ENCODE results near the gene MAP3K12.

MAP3K12 gene

DNA sequence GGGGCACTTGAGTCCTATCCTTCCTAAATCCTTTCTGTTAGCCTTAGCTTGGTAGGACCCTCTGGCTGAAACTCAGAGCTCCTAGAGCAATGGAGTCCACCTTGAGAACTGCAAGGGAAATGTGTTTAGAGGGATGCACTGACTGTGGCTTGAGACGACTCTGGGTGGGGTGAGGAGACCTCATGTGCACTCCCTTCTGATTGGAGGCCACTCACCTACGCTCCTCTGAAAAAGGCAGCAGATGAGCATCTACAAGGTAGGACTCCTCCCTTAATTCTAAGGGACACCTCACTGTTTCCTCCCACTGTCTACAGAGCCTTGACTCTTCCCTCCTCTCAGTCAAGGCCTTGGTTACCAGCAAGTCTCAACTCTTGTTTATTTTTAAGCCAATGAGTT, 1.0 kb downstream of the MAP3K12 start:
- Histone ChIP-seq H3K27ac (peak overlapping the region in 8 of 11 experiments; percentile 0 to 98 (median 86); a peak in 9 of 22 replicates), H4K20me1 (peaks cover 0 to 11% (median 0%) of the 10 kb centered on the region in 11 experiments; a peak in 3 of 22 replicates), H3K9me3 (replicated peaks in 1 of 11) (no peaks in the 10 kb centered on the region), H3K4me1 (peaks cover 74 to 84% (median 81%) of the 10 kb centered on the region in 10 experiments), H3K4me2 (peak overlapping the region; percentile 77 to 98 (median 90)), H3K4me3 (peak overlapping the region; percentile 58 to 79 (median 67); a peak in 18 of 20 replicates), H3K27me3 (no peaks in the 10 kb centered on the region), H3K36me3 (peaks cover 0 to 11% (median 4%) of the 10 kb centered on the region in 11 experiments; a peak in 9 of 22 replicates), H3K9ac (peak overlapping the region in 9 of 11 experiments; percentile 45 to 97 (median 95); a peak in 17 of 22 replicates)
- TF ChIP-seq Cebpa-rat (IDR thresholded peaks at IDR 0.05): no peak

DNA sequence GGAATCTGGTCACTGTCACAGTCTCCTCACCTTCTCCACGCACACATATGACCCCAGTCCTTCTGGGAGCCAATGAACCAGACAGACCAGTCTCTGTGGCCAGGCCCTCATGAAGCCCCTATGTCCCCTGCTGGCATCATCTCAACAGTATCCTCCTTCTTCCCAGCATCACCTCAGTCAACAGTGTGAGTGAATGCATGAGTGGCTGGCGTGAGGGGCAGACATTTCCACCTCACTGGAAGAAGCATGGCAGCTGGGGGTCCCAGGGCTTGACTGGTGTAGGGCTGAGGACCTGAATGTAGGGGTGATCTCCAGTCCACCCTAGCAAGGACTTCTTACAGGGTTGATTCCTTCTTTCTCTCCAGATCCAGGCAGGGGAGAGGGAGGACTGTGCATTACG, 1.8 kb downstream of the MAP3K12 start:
- no peak for TF ChIP-seq Cebpa-rat (IDR thresholded peaks at IDR 0.05)
- no peak overlapping the region for H3K9ac ChIP-seq
- no peak overlapping the region for H3K4me3 ChIP-seq
- H3K9me3 ChIP-seq (replicated peaks in 1 of 11): no peaks in the 10 kb centered on the region
- peaks cover 0 to 5% (median 0%) of the 10 kb centered on the region in 11 experiments; a peak in 2 of 22 replicates for H4K20me1 ChIP-seq
- peaks cover 69 to 81% (median 77%) of the 10 kb centered on the region in 10 experiments for H3K4me1 ChIP-seq
- H3K4me2 ChIP-seq: peak overlapping the region; percentile 77 to 98 (median 90); a peak in 16 of 22 replicates
- H3K27me3 ChIP-seq: no peaks in the 10 kb centered on the region
- no peak overlapping the region for H3K27ac ChIP-seq
- H3K36me3 ChIP-seq: 0 out of 22 replicates have a peak, but pooled peaks cover 0 to 5% (median 0%) of the 10 kb centered on the region in 11 experiments

DNA sequence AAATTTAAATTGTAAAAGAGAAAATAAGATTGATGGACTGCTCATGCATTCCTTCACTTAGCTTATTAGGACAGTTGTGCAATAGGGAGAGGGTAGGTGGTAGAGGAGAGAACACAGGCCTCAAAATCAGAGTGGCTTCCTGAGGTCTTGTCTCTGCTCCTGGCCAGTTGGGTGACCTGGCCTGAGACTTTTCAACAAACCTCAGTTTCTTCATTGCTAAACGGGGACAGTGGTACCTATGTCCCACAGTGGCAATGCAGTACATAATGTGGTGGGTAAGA, 2.6 kb downstream of the MAP3K12 start:
- H3K4me1 ChIP-seq: peaks cover 69 to 81% (median 77%) of the 10 kb centered on the region in 10 experiments
- TF ChIP-seq Cebpa-rat (IDR thresholded peaks at IDR 0.05): 0 out of 22 replicates have a peak, but pooled peaks of 1 of the 11 experiments have one; percentile 6
- 0 out of 22 replicates have a peak, but pooled peaks cover 0 to 5% (median 0%) of the 10 kb centered on the region in 11 experiments for H3K36me3 ChIP-seq
- H3K9me3 ChIP-seq (replicated peaks in 1 of 11): no peaks in the 10 kb centered on the region
- no peak overlapping the region; a peak in 1 of 22 replicates for H3K27ac ChIP-seq
- no peak overlapping the region for H3K9ac ChIP-seq
- no peak overlapping the region for H3K4me3 ChIP-seq
- H3K27me3 ChIP-seq: no peaks in the 10 kb centered on the region
- H3K4me2 ChIP-seq: peak overlapping the region in 8 of 11 experiments; percentile 18 to 98 (median 88); a peak in 12 of 22 replicates
- H4K20me1 ChIP-seq: peaks cover 0 to under 1% (median 0%) of the 10 kb centered on the region in 11 experiments; a peak in 2 of 22 replicates

DNA sequence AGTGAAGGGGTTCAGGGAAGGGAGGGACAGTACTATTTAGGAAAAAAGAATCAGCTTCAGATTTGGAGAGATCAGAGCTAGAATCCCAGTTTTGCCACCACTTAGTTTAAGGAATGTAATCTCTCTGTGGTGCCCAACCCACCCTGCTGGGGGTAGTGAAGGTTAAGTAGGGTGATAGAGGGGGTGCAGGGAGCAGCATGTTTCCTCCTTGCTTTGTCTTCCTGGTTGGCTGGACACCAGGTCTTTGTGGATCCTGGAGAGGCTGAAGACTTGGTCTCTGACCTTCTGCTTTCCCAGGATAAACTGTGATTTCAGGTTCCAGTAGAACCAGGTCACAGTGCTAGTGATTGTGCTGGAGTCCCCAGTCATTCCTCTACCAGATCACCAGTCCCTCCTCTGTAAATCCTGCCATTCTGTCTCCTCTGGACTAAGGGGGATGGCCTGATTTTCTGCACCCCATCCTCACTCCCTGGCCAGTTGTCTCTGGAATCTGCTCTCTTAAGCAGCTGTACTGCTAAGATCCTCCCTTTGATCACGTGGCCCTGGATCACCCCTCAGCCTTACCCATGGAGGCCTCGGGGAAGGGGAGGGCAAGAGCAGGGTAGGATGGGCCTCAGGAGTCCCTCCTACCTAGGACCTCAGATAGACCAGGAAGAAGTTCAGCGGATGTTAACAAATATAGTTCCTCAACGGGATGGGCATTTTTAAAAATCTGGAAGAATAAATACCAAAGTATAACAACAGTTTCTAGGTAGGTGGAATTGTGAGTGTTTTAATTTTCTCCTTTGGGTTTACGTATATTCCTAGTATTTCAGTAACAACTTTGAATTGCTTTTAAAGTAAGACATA, 3.1 kb downstream of the MAP3K12 start:
- Histone ChIP-seq H3K36me3 (0 out of 22 replicates have a peak, but pooled peaks cover 0 to 5% (median 0%) of the 10 kb centered on the region in 11 experiments), H3K27me3 (no peaks in the 10 kb centered on the region), H3K4me3 (no peak overlapping the region), H3K9me3 (replicated peaks in 1 of 11) (no peaks in the 10 kb centered on the region), H3K9ac (peak overlapping the region in 3 of 11 experiments; percentile 2 to 21 (median 20); a peak in 3 of 22 replicates), H3K4me2 (peak overlapping the region in 10 of 11 experiments; percentile 2 to 98 (median 84); a peak in 15 of 22 replicates), H3K27ac (peak overlapping the region in 4 of 11 experiments; percentile 0 to 32 (median 15); a peak in 4 of 22 replicates), H4K20me1 (no peaks in the 10 kb centered on the region; a peak in 1 of 22 replicates), H3K4me1 (peaks cover 67 to 82% (median 78%) of the 10 kb centered on the region in 10 experiments)
- TF ChIP-seq Cebpa-rat (IDR thresholded peaks at IDR 0.05): no peak

DNA sequence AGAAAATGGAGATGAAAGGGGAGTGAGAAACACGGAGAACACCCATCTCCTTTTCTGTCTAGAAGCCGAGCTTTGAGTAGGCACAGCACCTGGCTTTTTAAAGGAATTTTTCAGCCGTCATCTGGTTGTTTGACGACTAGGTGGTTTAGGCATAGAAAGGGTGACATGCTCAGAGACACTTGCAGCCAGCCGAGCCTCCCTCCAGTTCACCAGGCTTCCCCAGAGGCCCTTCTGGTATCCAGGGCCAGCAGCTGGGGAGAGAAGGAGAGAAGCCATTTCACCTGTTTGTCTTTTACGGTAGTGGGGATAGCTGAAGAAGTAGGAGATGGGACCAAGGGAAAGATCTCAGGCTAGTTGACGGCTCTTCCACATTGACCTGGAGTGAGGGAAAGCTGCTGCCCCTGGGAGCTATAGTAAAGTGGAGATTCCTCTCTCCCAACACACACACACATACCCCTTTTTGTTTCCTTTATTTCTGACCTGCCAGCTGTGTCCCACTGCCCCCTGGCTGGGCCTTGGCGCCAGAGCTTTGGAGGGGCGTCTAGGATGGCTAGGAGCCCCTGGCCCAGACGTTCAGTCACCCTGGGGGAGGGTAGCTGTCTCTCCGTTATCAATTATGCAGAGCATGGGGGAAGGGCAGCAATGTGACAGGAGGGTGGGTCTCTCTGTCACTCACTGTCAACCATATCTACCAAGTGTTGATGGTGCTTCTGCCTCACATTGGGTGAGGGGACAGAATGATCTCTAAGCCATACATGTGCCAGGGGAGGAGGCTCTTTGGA, 5.5 kb downstream of the MAP3K12 start:
- Histone ChIP-seq H3K27ac (peak overlapping the region; percentile 64 to 84 (median 77); a peak in 21 of 22 replicates), H4K20me1 (peaks cover 0 to 14% (median 0%) of the 10 kb centered on the region in 11 experiments; a peak in 4 of 22 replicates), H3K36me3 (0 out of 22 replicates have a peak, but pooled peaks cover 0 to 13% (median 0%) of the 10 kb centered on the region in 11 experiments), H3K9ac (peak overlapping the region; percentile 58 to 80 (median 76)), H3K4me3 (peak overlapping the region; percentile 54 to 69 (median 62)), H3K9me3 (replicated peaks in 1 of 11) (no peaks in the 10 kb centered on the region), H3K27me3 (no peaks in the 10 kb centered on the region), H3K4me2 (peak overlapping the region; percentile 77 to 97 (median 90)), H3K4me1 (peaks cover 65 to 83% (median 76%) of the 10 kb centered on the region in 10 experiments)
- no peak for TF ChIP-seq Cebpa-rat (IDR thresholded peaks at IDR 0.05)

DNA sequence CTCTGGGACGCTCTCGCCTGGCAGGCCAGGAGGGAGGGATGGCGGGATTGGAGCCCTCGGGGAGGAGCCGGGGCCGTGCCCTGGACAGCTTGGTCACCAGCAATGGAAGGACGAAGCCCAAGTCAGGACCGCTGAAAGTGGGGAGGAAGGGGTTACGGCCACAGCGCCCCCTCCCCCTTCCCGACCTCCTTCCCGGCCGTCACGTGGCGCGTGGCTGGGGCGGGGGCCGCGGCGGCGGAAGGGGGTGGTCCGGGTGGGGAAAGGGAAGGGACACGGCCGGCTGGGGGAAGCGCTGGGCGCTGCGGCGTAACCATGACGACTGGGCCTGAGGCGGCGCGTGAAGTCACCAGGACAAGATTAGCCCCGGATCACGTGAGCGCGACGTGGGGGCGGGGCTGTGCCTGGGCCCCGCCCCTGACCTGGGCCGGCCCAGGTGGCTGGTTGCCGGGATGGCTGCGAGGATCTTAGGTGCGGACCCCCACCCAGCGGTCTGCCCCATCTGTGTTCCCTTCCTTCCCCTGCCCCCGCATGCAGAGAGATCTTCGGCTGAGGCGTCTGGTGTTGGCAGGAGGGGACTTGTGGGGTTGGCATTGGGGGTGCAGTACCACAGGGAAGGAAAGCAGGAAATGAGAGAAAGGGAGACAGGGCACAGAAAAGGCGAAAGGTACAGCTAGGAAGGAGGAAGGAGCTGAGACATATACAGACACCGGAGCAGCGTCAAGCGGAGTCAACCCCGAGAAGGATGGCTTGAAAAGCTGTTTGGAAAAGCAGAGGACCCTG, 6.2 kb downstream of the MAP3K12 start:
- H3K27me3 ChIP-seq: no peaks in the 10 kb centered on the region
- H3K9ac ChIP-seq: peak overlapping the region; percentile 58 to 80 (median 76)
- H4K20me1 ChIP-seq: peaks cover 0 to 22% (median 3%) of the 10 kb centered on the region in 11 experiments; a peak in 13 of 22 replicates
- peak overlapping the region; percentile 54 to 69 (median 62) for H3K4me3 ChIP-seq
- TF ChIP-seq Cebpa-rat (IDR thresholded peaks at IDR 0.05): no peak
- no peaks in the 10 kb centered on the region for H3K9me3 ChIP-seq (replicated peaks in 1 of 11)
- peaks cover 57 to 75% (median 68%) of the 10 kb centered on the region in 10 experiments for H3K4me1 ChIP-seq
- peak overlapping the region; percentile 64 to 84 (median 77) for H3K27ac ChIP-seq
- peak overlapping the region; percentile 77 to 97 (median 90) for H3K4me2 ChIP-seq
- peaks cover 1 to 16% (median 3%) of the 10 kb centered on the region in 11 experiments; a peak in 20 of 22 replicates for H3K36me3 ChIP-seq

DNA sequence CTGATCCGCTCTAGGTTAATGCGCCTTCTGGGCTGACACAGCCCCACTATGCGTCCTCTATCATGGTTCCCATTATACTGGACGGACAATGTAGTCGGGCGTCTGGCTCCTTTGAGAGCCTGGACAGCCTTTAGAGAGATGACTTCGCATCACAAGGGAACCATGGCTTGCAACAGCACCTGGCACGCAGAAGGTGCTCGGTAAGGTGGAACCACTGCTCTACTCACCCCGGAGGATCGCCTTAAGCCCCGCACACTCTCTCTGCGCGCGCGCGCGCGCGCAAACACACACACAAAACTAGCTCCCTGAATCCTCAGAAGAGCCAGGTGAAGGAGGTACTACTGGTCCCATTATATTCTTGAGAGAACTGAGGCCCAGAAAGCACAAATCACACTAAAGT, 7.1 kb downstream of the MAP3K12 start:
- Histone ChIP-seq H3K4me3 (peak overlapping the region in 7 of 10 experiments; percentile 54 to 69 (median 64); a peak in 11 of 20 replicates), H3K9ac (peak overlapping the region; percentile 14 to 80 (median 76); a peak in 17 of 22 replicates), H3K27me3 (no peaks in the 10 kb centered on the region), H3K36me3 (peaks cover 10 to 25% (median 11%) of the 10 kb centered on the region in 11 experiments; a peak in 21 of 22 replicates), H3K4me1 (peaks cover 48 to 67% (median 60%) of the 10 kb centered on the region in 10 experiments), H4K20me1 (peaks cover under 1 to 30% (median 11%) of the 10 kb centered on the region in 11 experiments; a peak in 20 of 22 replicates), H3K27ac (peak overlapping the region; percentile 59 to 84 (median 77); a peak in 20 of 22 replicates), H3K9me3 (replicated peaks in 1 of 11) (no peaks in the 10 kb centered on the region), H3K4me2 (peak overlapping the region; percentile 77 to 97 (median 90))
- TF ChIP-seq Cebpa-rat (IDR thresholded peaks at IDR 0.05): no peak

All from BLaER1 treated with 17β-estradiol and CSF1 and Interleukin-3, amounts not matched to agents 10 nM and 100 nM (cell line).